H1 (cell line): ENCODE data around the gene TPRG1L. TPM values are rescaled to one million over a fixed set of nuclear protein-coding genes. Genes with fewer than 3 reads are reported as not detected.

ENCODE experiments used
- ASH2L ChIP-seq: fragments of 200-600, 300-600 bp; sonication (generic); IDR thresholded peaks from one replicate; pipeline ENCODE4 v1.7.1; 2017; ENCODE audit warnings: low read length
- CEBPB ChIP-seq: IDR thresholded peaks from 2 replicates; pipeline ENCODE4 v1.6.1; 2012; ENCODE audit warnings: low read depth, low read length
- CHD7 ChIP-seq: fragments of 300-600 bp; sonication (generic); IDR thresholded peaks from 2 replicates; pipeline ENCODE4 v1.7.1; 2012; ENCODE audit warnings: low read length, moderate library complexity, mild to moderate bottlenecking, inconsistent platforms; ENCODE audit not compliant: insufficient replicate concordance
- E2F6 ChIP-seq: IDR thresholded peaks from 2 replicates; pipeline ENCODE4 v1.6.1; 2012; ENCODE audit warnings: inconsistent platforms
- POU5F1 ChIP-seq: IDR thresholded peaks from 2 replicates; pipeline ENCODE4 v1.6.1; 2011; ENCODE audit warnings: low read depth, mild to moderate bottlenecking, low read length, moderate library complexity
- RXRA ChIP-seq: IDR thresholded peaks from 2 replicates; pipeline ENCODE4 v1.6.1; 2011; ENCODE audit warnings: low read depth, mild to moderate bottlenecking, low read length, moderate library complexity; ENCODE audit not compliant: insufficient read depth
- polyA plus RNA-seq, 7 experiments: library from polyadenylated mRNA; depleted of rRNA in 3 of 7; stranded (reverse) in 5 of 7; unstranded in 2 of 7; fragments of >200 nt in 5 of 7; fragments of 200-250 nt in 2 of 7; gene quantifications; 1 replicate in 5 of 7; 2 replicates in 1 of 7; 4 replicates in 1 of 7; pipeline versions ENCODE4 v1.2.1 to v1.2.3, GENCODE V29; 2011 to 2013; ENCODE audit warnings: missing spikeins in 2 of 7, mixed read lengths in 2 of 7
- total RNA-seq: library from RNA; stranded (reverse); fragmentation: NEBNext Ultra II Directional; extraction: Animal tissue kit (Norgen Biotek cat#: 25700); gene quantifications from 2 replicates; pipeline ENCODE4 v1.2.1, GENCODE V29; 2021

The TPRG1L gene
- total and polyA plus RNA-seq, 2 of the 8 experiments (the other 6 are each of a cell fraction or from before 2014, with no cell fraction given), result 21.7 to 22.3 TPM

- TF ChIP-seq CHD7, result no peak
- TF ChIP-seq E2F6, result no peak
- no peak for TF ChIP-seq POU5F1
- no peak for TF ChIP-seq RXRA
- no peak for TF ChIP-seq CEBPB
- no peak for TF ChIP-seq ASH2L
Measured at GRCh38 chr1:3612123-3612522, 12.7 kb upstream of the TPRG1L start (continued).
